Right atrium auricular region (tissue), 2 donors: ENCODE results near the gene UGT3A1. TPM values are rescaled to one million over a fixed set of nuclear protein-coding genes. Genes with fewer than 3 reads are reported as not detected.
"Not testable (repeated sequence)": the region's sequence is repeated elsewhere in the genome, so short reads cannot be mapped to it uniquely, and the experiment has no call there.

Source experiments
- DNase-seq: peaks from one replicate; pipeline ENCODE4 v3.0.0-alpha.2; 2019; ENCODE audit warnings: low spot score
- H3K27ac ChIP-seq, 2 donors: fragments of 200-600 bp; sonication (generic); 1 replicate in 1 of 2; 2 replicates in 1 of 2; pipeline ENCODE4 v1.5.1; 2016 to 2019
- H3K27me3 ChIP-seq, 2 donors: fragments of 200-600 bp; sonication (generic); one replicate each; pipeline versions ENCODE4 v1.5.1 to v1.6.0; 2017 to 2019
- H3K36me3 ChIP-seq: fragments of 200-600 bp; sonication (generic); one replicate; pipeline ENCODE4 v1.5.1; 2016
- H3K4me1 ChIP-seq, 2 donors: fragments of 200-600 bp; sonication (generic); one replicate each; pipeline versions ENCODE4 v1.5.1 to v1.6.0; 2017 to 2019
- H3K4me3 ChIP-seq, 2 donors: fragments of 200-600 bp; sonication (generic); 1 replicate in 1 of 2; 2 replicates in 1 of 2; pipeline ENCODE4 v1.5.1; 2017 to 2019; ENCODE audit warnings: mild to moderate bottlenecking in 1 of 2, moderate library complexity in 1 of 2
- H3K9me3 ChIP-seq, 2 donors: fragments of 200-600 bp; sonication (generic); one replicate each; pipeline ENCODE4 v1.5.1; 2019
- CTCF ChIP-seq, 2 donors: fragments of 200-600 bp; sonication (generic); IDR thresholded peaks; one replicate each; pipeline ENCODE4 v1.5.1; 2019; ENCODE audit warnings: antibody characterized with exemption in 2 of 2
- total RNA-seq, 2 donors: library from RNA; depleted of rRNA; stranded (reverse); fragments of >200 nt; gene quantifications; one replicate each; pipeline ENCODE4 v1.1.0, GENCODE V29; 2016

UGT3A1 gene
- total RNA-seq, 2 donors from 2014 or later: not detected

GRCh38 chr5:36029914-36030313 lies 38.7 kb upstream of the UGT3A1 start:
- TF ChIP-seq CTCF (IDR thresholded peaks at IDR 0.05): no peak
- Histone ChIP-seq H3K36me3 (no peaks in the 10 kb centered on the region), H3K4me3 (no peak overlapping the region), H3K27me3 (no peaks in the 10 kb centered on the region), H3K9me3 (peaks cover under 1 to 3% of the 10 kb centered on the region in 2 donors), H3K27ac (no peak overlapping the region), H3K4me1 (no peaks in the 10 kb centered on the region)
- DNase-seq: no peak

- peaks cover 4% of the 10 kb centered on the region in 2 donors for H3K9me3 ChIP-seq
- no peaks in the 10 kb centered on the region for H3K4me1 ChIP-seq
- no peak overlapping the region for H3K27ac ChIP-seq
- H3K4me3 ChIP-seq: no peak overlapping the region
- no peak for TF ChIP-seq CTCF (IDR thresholded peaks at IDR 0.05)
- H3K27me3 ChIP-seq: no peaks in the 10 kb centered on the region
- no peaks in the 10 kb centered on the region for H3K36me3 ChIP-seq
- no peak for DNase-seq
Observed at GRCh38 chr5:36028816-36029465, 37.8 kb upstream of the UGT3A1 start.

- TF ChIP-seq CTCF (IDR thresholded peaks at IDR 0.05): no peak
- peaks cover 4% of the 10 kb centered on the region in 2 donors for H3K9me3 ChIP-seq
- no peaks in the 10 kb centered on the region for H3K4me1 ChIP-seq
- no peaks in the 10 kb centered on the region for H3K36me3 ChIP-seq
- H3K27me3 ChIP-seq: no peaks in the 10 kb centered on the region
- no peak for DNase-seq
- H3K4me3 ChIP-seq: no peak overlapping the region
- H3K27ac ChIP-seq: no peak overlapping the region
Observed at GRCh38 chr5:36027711-36028110, 36.5 kb upstream of the UGT3A1 start.

GRCh38 chr5:36026706-36027465 lies 35.7 kb upstream of the UGT3A1 start:
- H3K36me3 ChIP-seq: no peaks in the 10 kb centered on the region
- H3K27ac ChIP-seq: no peak overlapping the region
- TF ChIP-seq CTCF (IDR thresholded peaks at IDR 0.05): no peak
- no peaks in the 10 kb centered on the region for H3K4me1 ChIP-seq
- H3K27me3 ChIP-seq: no peaks in the 10 kb centered on the region
- DNase-seq: no peak
- no peak overlapping the region for H3K4me3 ChIP-seq
- peaks cover 4% of the 10 kb centered on the region in 2 donors for H3K9me3 ChIP-seq

- H3K4me1 ChIP-seq, H3K36me3 ChIP-seq, H3K27me3 ChIP-seq, H3K27ac ChIP-seq, H3K4me3 ChIP-seq, DNase-seq, H3K9me3 ChIP-seq: not testable (repeated sequence)
Observed at GRCh38 chr5:36022246-36022645, 31.1 kb upstream of the UGT3A1 start.

GRCh38 chr5:36019584-36019983 lies 28.4 kb upstream of the UGT3A1 start:
- not testable (repeated sequence) for H3K36me3 ChIP-seq, H3K9me3 ChIP-seq, H3K27me3 ChIP-seq, H3K4me1 ChIP-seq, DNase-seq, H3K4me3 ChIP-seq, H3K27ac ChIP-seq
